Mammary epithelial cell (primary cell): ENCODE results near the gene ZNF672.

Source experiments
- CTCF ChIP-seq, 2 donors: IDR thresholded peaks in 1 of 2; conservative IDR thresholded peaks in 1 of 2; 2 replicates each; pipeline ENCODE4 v1.5.1; 2011 to 2012; ENCODE audit warnings: inconsistent platforms in 2 of 2, low read length in 2 of 2, mild to moderate bottlenecking in 2 of 2, control low read depth in 1 of 2, low read depth in 1 of 2; ENCODE audit not compliant: insufficient read depth in 1 of 2; ENCODE audit errors: extremely low read depth in 1 of 2
- EZH2 ChIP-seq: IDR thresholded peaks from 2 replicates; pipeline ENCODE4 v1.6.1; 2012; ENCODE audit warnings: low read length, inconsistent platforms, borderline replicate concordance

GRCh38 chr1:248837781-248838356 lies at the start of gene ZNF672:
- TF ChIP-seq CTCF (conservative IDR thresholded peaks at IDR 0.05 in 1 of 2, IDR thresholded peaks at IDR 0.05 in 1 of 2; ENCODE audit: extremely low read depth in 1 of 2, insufficient read depth in 1 of 2, low read depth in 1 of 2, low read length in 2 of 2), result no peak
- TF ChIP-seq EZH2, result no peak
